Muscle of back (tissue), 11 donors: ENCODE measurements around the gene FOXRED1. TPM values are rescaled to one million over a fixed set of nuclear protein-coding genes. Genes with fewer than 3 reads are reported as not detected.

ENCODE experiments used
- DNase-seq, 3 donors: peaks; one replicate each; pipeline versions ENCODE4 v3.0.0 to v3.0.0-alpha.2; 2013
- polyA plus RNA-seq, 10 donors: library from polyadenylated mRNA; unstranded; fragments of 120-200 nt; gene quantifications; one replicate each; pipeline ENCODE4 v1.2.1, GENCODE V29; 2013; ENCODE audit not compliant: insufficient read length in 10 of 10

The FOXRED1 gene
- polyA plus RNA-seq, 10 donors, result 14.4 to 38.2 (median 24.8) TPM

- peak; percentile 76 to 91 (median 87) for DNase-seq
Measured at GRCh38 chr11:126310200-126310991, 41.4 kb downstream of the FOXRED1 start.

GRCh38 chr11:126310992-126311310, 42.0 kb downstream of the FOXRED1 start:
- no peak for DNase-seq

- no peak for DNase-seq
Measured at GRCh38 chr11:126311401-126312291, 42.7 kb downstream of the FOXRED1 start.

DNA sequence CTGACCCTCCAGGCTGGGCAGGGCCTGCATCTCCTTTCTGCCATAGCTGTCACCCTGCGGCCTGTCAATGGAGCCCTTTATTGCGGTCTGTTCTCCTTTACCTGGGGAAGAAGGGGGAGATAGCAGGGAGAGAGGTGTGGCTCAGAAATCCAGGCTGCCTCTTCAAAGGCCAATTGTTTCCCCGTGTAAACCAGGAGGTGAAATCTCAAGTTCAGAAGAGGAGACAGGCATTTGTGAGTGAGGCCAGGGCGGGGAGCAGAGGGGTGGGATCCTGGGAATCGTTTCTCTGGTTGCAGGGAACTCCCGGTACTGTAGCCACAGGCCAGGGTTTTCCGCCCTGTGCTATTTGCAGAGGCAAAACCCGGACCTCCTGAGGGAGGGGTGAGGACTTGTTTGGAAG, 44.0 kb downstream of the FOXRED1 start:
- DNase-seq, result no peak

DNA sequence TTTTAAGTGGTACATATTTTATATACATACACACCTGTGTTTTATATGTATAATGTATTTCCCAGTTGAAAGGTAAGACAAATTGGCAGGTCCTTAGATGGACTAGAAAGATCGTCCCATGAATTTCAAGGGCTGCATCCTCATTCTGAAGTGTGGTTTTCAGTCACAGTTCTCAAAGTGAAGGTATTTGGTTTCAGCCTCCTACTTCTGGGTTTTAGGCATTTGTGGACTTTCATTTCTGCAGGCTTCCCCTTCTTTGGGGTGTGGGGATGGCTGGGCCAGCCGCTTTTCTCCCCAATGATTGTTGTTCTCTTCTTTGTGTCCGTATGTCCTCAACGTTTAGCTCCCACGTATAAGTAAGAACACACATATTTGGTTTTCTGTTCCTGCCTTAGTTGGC, 44.9 kb downstream of the FOXRED1 start:
- no peak for DNase-seq

DNA sequence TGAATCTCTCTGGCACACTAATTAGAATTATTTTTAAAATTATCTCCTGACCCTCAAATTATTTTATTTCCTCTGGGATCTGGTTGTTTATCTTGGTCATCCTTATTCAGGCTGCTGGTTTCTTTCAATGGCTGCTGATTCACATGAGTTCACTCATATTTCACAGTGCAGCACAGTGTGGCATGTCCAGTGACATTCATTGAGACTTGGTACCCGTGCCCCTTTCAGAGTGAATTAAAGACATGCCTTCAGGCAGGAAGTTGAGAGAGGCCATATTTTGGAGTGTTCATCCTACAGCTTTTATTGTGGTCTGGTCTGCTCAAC, 48.4 kb downstream of the FOXRED1 start:
- no peak for DNase-seq

DNA sequence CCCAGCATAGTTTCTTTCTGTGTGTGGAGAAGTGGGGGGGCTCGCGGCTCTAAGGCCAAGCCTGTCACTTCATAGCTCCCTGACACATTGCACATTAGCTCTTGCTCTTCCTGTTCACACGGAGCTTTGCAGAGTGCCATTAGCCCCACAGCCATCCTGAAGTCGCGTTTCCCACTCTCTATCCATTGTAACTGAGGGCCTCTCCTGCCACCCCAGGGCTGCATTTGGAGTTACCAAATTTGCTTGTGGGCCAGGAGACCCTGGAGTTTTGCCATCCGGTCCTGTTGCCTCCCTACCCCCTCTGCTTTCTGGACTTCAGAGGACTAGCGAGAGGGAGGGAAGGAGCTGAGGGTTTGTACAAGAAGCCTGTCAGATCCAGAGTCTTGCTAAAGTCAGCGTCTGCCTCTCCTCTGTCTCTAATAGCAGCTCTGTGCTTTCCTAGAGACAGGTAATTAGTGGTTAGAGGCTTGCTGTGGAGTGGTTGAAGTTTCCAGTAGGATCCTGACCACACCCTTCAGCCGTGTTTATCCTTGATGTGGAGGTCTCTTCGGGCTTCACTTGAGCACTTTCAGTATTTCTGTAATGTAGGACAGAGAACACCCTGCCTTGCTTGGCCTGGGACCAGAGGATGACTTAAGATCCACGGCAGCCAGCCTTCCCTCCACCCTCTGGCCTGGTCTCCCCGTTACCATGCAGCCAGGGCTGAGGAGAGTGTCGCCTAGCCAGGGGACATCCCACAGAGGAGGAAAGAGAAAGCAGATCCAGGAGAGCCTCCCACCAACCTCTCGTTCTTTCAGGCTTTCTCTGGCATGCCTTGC, 49.0 kb downstream of the FOXRED1 start:
- peak; percentile 85 to 96 (median 93) for DNase-seq

- peak; percentile 93 to 97 (median 96) for DNase-seq
Measured at GRCh38 chr11:126318574-126319373, 49.8 kb downstream of the FOXRED1 start.

GRCh38 chr11:126319374-126319740, 50.4 kb downstream of the FOXRED1 start:
- DNase-seq, result no peak

- no peak for DNase-seq
Measured at GRCh38 chr11:126322996-126323395, 54.0 kb downstream of the FOXRED1 start.

GRCh38 chr11:126327281-126328000, 58.5 kb downstream of the FOXRED1 start:
- no peak for DNase-seq

Other genes starting within 250 kb of the FOXRED1 start
- 10 to 100 TPM; 25.7 to 60.2 (median 30.5) TPM for gene CDON, start 206.3 kb upstream of the FOXRED1 start, polyA plus RNA-seq
- 10 to 100 TPM; 33.2 to 52.5 (median 42.6) TPM for gene RPUSD4, start 57.5 kb upstream of the FOXRED1 start, polyA plus RNA-seq
- gene FAM118B, start 57.4 kb upstream of the FOXRED1 start, polyA plus RNA-seq, result 10 to 100 TPM; 20.8 to 25.3 (median 22.6) TPM
- gene SRPRA, start 259 bp upstream of the FOXRED1 start, polyA plus RNA-seq, result 10 to 100 TPM; 56.9 to 68.9 (median 62.9) TPM
- 10 to 100 TPM in 2 of 10 donors, 1 to 10 TPM in 8; 6.4 to 10.6 (median 8.9) TPM for gene TIRAP, start 13.9 kb downstream of the FOXRED1 start, polyA plus RNA-seq
- 10 to 100 TPM; 14.6 to 21.0 (median 19.9) TPM for gene DCPS, start 34.9 kb downstream of the FOXRED1 start, polyA plus RNA-seq
- 10 to 100 TPM; 22.7 to 35.4 (median 26.7) TPM for gene ST3GAL4, start 86.5 kb downstream of the FOXRED1 start, polyA plus RNA-seq